HEK293T (cell line): ENCODE measurements around the gene ATP4B.

ENCODE experiments used
- ARNT ChIP-seq: fragments of 450-650 bp; IDR thresholded peaks from 2 replicates; pipeline ENCODE4 v1.6.1; 2017; ENCODE audit warnings: mild to moderate bottlenecking
- BHLHE40 ChIP-seq: fragments of 450-650 bp; IDR thresholded peaks from 2 replicates; pipeline ENCODE4 v1.6.1; 2016; ENCODE audit warnings: mild to moderate bottlenecking, moderate library complexity, borderline replicate concordance
- CTBP1 ChIP-seq: fragments of 450-650 bp; IDR thresholded peaks from 2 replicates; pipeline ENCODE4 v1.6.1; 2016; ENCODE audit warnings: borderline replicate concordance
- ELF4 ChIP-seq: fragments of 450-650 bp; IDR thresholded peaks from 2 replicates; pipeline ENCODE4 v1.6.1; 2017; ENCODE audit warnings: antibody characterized with exemption
- FOXA1 ChIP-seq: fragments of 450-650 bp; IDR thresholded peaks from 2 replicates; pipeline ENCODE4 v1.6.1; 2016; ENCODE audit warnings: mild to moderate bottlenecking
- FOXK2 ChIP-seq: fragments of 450-650 bp; IDR thresholded peaks from 2 replicates; pipeline ENCODE4 v1.6.1; 2016; ENCODE audit warnings: mild to moderate bottlenecking
- HDGF ChIP-seq: fragments of 450-650 bp; IDR thresholded peaks from 2 replicates; pipeline ENCODE4 v1.6.1; 2017; ENCODE audit warnings: antibody characterized with exemption, borderline replicate concordance
- NFRKB ChIP-seq: fragments of 450-650 bp; IDR thresholded peaks from 2 replicates; pipeline ENCODE4 v1.6.1; 2016; ENCODE audit warnings: mild to moderate bottlenecking, moderate library complexity
- PKNOX1 ChIP-seq: fragments of 450-650 bp; IDR thresholded peaks from 2 replicates; pipeline ENCODE4 v1.6.1; 2016
- SP1 ChIP-seq: fragments of 450-650 bp; IDR thresholded peaks from 2 replicates; pipeline ENCODE4 v1.6.1; 2017
- SUZ12 ChIP-seq: fragments of 450-650 bp; IDR thresholded peaks from 2 replicates; pipeline ENCODE4 v1.6.1; 2016; ENCODE audit warnings: mild to moderate bottlenecking
- TARDBP ChIP-seq: fragments of 450-650 bp; IDR thresholded peaks from 2 replicates; pipeline ENCODE4 v1.6.1; 2016
- ZNF384 ChIP-seq: fragments of 450-650 bp; IDR thresholded peaks from 2 replicates; pipeline ENCODE4 v1.6.1; 2016

GRCh38 chr13:113650275-113650674, 7.7 kb downstream of the ATP4B start:
- TF ChIP-seq TARDBP (no peak), SP1 (no peak), FOXK2 (no peak), ELF4 (no peak), HDGF (no peak), BHLHE40 (no peak), SUZ12 (no peak), PKNOX1 (no peak), ARNT (no peak), FOXA1 (no peak), CTBP1 (no peak), NFRKB (no peak), ZNF384 (no peak)
